ENCODE data around the gene OR6B3.

Gene OR6B3

DNA sequence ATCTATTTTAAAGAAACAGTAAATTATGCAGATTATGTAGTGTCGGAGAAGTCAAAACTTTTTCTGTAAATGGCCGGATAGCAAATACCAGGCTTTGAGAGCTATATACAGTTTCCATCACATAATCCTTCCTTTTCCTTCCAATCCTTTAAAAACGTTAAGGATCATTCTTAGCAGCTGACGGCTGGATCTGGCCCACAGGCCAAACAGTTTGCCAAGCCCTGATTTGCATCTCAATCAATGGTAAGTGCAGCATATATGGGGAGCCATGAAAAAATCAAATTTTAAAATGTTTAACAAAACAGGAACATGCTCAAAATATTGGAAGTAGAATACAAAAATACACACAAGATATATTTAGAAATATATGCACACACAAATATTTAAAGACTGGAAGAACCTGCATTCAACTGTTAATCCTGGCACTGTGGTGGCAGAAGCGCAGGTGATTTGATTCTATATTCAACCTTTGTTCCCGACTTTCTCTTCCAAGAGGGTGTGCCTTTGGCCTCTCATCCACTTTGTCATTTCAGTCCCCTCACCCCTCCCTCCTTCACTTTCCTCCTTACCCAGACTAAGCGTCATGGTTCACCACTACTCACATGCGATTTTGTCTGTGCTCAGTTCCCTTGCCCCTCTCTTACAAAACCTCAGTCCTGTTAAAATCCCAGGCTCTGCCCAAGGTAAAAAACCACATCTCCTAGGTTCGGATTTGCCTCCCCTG is 55.5 kb downstream of the OR6B3 start:
- Histone ChIP-seq H3K9me3 (ENCODE audit: severe bottlenecking) (no peaks in the 10 kb centered on the region), H3K36me3 (ENCODE audit: low read depth) (peaks cover 57% of the 10 kb centered on the region), H3K4me1 (ENCODE audit: insufficient read depth, poor library complexity, severe bottlenecking) (no peaks in the 10 kb centered on the region), H3K4me3 (ENCODE audit: severe bottlenecking) (no peak overlapping the region), H3K27ac (ENCODE audit: poor library complexity, severe bottlenecking) (no peak overlapping the region), H3K27me3 (ENCODE audit: insufficient read depth, poor library complexity, severe bottlenecking) (no peaks in the 10 kb centered on the region)
- no peak for ATAC-seq (ENCODE audit: low read depth)
- TF ChIP-seq, protein P1, sequence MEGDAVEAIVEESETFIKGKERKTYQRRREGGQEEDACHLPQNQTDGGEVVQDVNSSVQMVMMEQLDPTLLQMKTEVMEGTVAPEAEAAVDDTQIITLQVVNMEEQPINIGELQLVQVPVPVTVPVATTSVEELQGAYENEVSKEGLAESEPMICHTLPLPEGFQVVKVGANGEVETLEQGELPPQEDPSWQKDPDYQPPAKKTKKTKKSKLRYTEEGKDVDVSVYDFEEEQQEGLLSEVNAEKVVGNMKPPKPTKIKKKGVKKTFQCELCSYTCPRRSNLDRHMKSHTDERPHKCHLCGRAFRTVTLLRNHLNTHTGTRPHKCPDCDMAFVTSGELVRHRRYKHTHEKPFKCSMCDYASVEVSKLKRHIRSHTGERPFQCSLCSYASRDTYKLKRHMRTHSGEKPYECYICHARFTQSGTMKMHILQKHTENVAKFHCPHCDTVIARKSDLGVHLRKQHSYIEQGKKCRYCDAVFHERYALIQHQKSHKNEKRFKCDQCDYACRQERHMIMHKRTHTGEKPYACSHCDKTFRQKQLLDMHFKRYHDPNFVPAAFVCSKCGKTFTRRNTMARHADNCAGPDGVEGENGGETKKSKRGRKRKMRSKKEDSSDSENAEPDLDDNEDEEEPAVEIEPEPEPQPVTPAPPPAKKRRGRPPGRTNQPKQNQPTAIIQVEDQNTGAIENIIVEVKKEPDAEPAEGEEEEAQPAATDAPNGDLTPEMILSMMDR (IDR thresholded peaks at IDR 0.05; ENCODE audit: poor library complexity, severe bottlenecking) = no peak
- no peak for DNase-seq (ENCODE audit: low spot score)
